ENCODE measurements around the gene TBXAS1.
A peak's percentile ranks its signal among the peaks of the same experiment; 100 is the strongest.

TBXAS1 gene

DNA sequence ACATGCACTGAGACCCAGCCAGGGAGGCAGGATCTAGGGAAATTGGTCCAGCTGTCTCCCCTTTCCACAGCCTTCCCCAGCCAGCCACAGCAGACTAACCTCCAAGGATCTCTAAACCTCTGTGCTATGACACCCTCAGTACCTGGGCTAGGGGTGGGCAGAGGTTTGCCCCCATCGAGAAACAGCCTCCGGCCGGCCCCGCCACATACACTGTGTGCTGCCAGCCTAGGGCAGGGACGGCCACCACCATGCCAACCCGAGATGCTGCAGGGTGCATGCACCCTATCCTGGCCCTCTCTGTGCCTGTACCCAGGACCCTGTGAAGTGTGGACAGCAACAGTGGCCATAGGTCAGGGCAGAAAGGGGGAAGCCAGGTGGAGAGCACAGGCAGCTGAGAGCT, 175.6 kb downstream of the TBXAS1 start:
- no peak for DNase-seq (ENCODE audit: low spot score)

DNA sequence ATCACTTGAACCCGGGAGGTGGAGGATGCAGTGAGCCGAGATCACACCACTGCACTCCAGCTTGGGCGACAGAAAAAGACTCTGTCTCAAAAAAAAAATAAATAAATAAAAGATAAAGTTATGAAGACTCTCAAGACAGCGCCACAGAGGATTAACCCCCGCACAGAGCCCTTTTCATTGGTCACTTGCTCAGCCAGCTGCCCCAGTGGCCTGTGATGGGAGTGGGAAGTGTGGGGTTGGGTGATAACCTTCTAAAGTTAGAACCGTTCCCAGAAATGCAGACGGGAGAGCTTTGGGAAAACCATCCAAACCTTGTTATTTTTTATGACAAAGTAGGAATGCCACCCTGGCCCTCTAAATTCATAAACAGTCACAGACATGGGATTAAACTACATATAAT, 176.3 kb downstream of the TBXAS1 start:
- DNase-seq (ENCODE audit: low spot score), result no peak

- peak; percentile 11 for DNase-seq (ENCODE audit: low spot score)
Observed at GRCh38 chr7:140005754-140006503, 176.9 kb downstream of the TBXAS1 start.

DNA sequence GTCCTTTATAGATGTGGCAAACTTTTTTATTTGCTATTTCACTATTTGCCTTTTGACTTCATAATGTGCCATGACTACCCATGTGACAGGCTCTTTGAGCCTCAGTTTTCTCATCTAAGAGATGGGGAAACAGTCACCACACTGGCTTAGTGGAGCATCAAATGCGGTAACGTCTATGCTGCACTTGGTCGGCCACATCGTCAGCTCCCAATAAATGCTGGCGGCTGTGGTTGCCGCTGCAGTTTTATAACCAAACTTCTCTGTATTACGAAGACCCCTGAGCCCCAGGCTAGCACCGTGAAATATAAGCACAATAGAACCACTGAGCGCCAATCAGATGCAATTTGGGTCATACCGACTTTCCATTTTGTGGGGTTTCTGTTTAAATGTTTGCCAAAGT, 177.5 kb downstream of the TBXAS1 start:
- no peak for DNase-seq (ENCODE audit: low spot score)

DNA sequence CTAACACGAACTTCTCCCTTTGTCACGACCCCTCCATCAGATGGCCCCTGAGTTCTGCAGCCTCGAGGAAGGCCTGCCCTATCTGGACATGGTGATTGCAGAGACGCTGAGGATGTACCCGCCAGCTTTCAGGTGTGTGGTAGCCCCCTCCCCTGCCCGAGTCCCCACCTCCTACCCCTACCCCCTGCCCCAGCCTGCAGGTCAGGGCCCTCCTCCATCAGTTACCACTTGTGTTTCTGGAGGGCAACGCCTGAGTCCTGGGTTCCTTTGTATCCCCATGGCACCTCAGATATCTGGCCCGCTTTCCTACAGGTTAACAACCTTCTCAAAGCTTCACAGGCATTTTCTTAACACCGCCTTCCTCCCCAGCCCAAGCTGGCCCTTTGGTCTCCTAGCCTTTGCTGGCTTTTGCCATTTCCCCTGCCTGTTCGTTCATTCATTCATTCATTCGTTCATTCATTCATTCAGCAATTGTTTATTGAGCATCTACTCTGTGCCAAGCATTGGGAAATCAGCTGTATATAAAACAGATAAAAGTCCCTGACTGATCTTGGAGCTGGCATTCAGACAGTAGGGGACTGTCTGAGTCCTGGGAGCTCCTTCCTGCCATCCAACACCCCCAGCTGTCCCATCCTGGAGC, 178.1 kb downstream of the TBXAS1 start:
- DNase-seq (ENCODE audit: low spot score), result no peak

- no peak for DNase-seq (ENCODE audit: low spot score)
Observed at GRCh38 chr7:140008755-140009610, 179.9 kb downstream of the TBXAS1 start.

DNA sequence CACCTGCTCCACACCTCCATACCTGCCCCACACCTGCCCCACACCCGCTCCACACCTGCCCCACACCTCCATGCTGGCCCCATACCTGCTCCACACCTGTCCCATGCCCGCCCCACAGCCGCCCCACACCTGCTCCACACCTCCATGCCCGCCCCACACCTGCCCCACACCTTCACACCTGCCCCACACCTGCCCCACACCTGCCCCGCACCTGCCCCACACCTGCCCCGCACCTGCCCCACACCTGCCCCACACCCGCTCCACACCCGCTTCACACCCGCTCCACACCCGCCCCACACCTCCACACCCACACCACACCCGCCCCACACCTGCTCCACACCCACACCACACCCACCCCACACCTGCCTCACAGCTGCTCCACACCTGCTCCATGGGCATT, 180.7 kb downstream of the TBXAS1 start:
- DNase-seq (ENCODE audit: low spot score), result no peak

DNA sequence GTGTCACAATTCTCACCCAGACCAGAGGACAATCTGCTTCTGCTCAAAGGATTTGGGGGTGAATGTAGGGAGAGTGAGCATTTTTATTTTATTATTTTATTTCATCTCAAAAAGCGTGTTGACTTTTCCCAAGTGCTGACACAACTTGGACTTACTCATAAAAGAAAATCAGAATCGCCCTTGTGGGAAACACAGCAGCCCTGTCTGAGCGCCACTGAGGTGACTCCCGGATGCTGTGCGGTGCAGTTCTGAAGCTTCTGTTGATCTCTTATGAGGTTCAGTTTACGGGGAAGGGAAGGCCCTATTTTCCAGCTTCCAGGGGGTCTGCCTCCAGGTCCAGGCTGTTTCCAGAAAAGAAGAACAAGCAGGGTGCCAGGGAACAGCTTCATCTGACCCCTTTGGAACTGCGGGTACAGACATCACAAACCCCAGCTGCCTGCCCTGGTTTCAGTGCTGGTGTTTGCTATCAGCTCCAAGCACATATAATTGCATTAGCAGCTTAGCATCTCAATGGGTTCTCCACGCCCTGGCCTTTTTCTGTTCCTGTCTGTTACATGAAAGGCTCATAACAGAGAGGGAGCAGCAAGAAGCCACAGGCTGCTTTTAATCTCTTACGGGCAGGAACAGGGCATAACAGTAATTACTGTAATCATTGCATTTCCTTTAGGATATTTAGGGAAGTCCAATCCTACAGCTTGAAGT, 181.3 kb downstream of the TBXAS1 start:
- DNase-seq (ENCODE audit: low spot score), result no peak

DNA sequence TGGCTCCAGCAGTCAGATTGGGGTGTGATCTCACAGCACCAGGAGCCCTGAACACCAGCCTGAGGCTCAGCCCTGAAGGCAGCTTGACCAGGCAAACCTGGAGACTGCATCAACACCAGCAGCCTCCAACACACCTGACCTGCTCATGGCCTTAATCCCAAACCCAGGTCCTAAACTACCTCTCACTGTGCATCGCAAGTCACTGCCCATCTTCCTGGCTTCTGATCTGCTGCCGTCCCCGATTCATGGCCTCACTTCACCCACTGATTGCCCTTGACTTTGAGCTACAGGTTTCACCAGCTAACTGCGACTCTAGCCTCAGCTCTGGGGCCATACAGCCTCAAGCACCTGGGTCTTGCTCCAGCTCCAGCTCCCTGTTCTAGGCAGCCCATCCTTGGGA, 184.6 kb downstream of the TBXAS1 start:
- DNase-seq (ENCODE audit: low spot score), result no peak

DNA sequence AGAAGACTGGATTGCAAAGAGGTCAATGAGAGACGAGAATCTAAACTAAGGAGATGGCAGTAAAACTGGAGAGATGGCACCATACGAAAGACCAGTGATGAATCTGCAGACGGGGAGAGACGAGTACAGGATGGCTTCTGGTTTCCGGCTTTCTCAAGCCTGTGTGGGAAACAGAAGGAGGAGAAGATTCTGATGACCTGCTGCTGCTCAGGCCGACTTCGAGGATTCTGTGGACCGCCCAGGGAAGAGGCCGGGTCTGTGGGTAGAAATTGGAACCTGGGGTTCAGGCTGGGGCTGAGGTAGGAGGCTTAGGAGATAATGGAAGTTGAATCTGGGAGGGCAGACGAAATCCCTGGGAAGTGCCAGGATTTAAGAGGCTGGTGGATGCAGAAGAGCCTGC, 185.1 kb downstream of the TBXAS1 start:
- DNase-seq (ENCODE audit: low spot score), result no peak

DNA sequence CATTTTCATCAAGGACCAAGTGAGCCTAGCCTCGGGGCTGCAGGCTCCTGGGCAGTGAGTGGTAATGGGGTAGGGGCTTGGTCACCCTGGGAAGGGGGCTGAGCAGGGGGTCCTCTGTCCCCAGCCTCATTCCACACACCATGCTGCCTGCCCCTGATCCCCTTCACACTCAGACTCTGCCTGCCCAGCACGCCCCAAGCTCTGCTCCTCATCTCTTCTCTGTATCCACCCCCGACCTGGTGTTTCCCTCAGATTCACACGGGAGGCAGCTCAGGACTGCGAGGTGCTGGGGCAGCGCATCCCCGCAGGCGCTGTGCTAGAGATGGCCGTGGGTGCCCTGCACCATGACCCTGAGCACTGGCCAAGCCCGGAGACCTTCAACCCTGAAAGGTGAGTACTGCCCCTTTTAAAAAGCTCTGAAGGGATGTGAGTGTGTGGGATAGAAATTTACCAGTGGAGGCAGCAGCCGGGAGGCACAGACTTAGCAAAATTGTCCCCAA, 186.5 kb downstream of the TBXAS1 start:
- no peak for DNase-seq (ENCODE audit: low spot score)

DNA sequence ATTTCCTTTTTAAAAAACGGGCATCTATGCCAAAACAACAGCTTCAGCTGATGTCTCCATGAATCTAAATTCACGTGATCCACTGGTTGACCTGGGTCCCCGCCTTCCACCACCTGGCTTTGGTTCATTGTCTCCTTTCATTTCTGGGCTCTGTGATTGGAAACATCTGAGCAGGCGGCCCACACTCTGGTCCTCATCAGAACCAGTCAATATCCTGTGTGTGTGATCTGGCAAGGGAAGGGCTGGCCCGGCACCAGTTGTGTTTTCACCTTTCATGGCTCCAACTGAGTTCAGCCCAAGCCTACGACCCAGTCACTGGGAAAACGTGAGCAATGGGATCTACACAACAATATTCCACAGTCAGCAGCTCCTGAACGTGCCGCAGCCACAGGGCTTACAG, 187.5 kb downstream of the TBXAS1 start:
- no peak for DNase-seq (ENCODE audit: low spot score)

DNA sequence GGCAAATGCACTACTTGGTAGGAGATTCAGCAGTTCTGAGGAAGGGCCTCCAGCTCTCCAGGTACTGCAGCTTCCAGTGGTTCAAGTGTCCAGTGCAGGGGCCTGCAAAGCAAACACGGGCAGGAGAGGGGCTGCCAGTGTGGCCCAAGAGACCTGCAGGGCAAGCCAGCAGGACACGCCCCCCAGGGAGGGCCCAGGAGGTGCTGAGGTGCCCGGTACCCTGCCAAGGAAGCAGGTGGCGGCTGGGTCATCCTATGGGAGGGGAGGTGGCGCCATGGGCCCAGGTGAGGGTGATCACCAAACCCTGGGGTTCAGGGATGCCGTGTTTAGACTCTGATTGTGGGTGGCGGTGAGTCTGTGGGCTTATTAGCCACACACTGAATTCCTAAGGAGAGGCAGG, 188.0 kb downstream of the TBXAS1 start:
- no peak for DNase-seq (ENCODE audit: low spot score)

GRCh38 chr7:140017543-140017942, 188.5 kb downstream of the TBXAS1 start:
- DNase-seq (ENCODE audit: low spot score), result no peak

DNA sequence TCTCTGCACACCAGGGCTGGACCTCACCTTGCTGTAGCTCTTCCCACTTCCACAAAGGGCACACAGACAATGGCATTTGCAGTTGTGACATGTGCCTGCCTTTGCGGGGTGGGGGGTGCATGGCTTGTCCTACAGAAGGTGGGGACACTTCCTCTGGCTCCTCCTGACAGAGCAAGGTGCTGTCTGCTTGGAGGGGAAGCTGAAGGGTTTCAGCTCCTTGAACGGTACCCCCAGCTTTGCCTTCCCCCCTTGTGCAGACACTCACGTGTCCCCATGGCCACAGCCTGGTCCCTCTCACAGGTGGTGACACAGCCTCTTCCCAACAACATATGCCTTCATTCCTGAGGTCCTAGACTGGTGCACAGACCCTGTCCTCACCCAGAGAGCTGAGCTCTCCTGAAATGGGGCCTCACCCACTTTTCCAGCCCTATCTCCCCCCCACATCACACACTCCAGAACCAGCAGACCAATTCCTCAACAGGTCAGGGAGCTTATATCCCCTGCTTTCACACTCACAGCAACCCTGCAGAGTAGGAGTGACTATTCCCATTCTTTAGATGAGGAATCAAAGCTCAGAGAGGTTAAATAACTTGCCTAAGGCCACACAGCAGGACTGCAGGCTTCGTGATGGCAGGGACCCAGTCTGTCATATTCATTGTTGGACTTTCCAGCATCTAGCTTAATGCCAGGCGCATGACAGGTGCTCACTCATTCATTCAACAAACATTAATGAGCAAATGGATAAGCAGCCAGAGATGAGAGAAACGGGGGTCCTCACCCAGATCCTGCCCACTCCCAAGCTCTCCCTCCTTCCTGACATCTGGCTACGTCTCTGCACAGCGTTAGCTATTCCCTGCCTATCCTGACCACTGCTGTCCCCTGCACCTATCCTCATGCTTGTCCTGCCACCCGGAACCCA, 189.3 kb downstream of the TBXAS1 start:
- no peak for DNase-seq (ENCODE audit: low spot score)

DNA sequence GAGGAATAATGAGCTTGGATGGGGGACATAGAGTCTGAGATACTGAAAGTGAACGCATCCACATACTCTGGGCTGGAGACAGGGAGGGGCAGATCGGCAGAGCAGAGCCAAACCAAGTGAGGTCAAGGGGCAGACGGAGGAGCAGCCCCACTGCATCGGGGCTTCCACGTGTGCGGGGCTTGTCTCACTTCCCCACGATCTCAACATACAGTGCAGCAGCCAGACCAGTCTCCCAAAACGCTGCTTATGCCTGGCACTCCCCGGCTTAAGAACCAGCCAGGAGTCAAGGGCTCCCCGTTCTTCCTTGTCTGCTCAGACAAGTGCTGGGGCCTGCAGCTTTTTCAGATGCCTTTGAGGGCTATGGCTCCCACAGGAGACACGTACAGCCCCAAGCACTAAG, 190.1 kb downstream of the TBXAS1 start:
- no peak for DNase-seq (ENCODE audit: low spot score)

- no peak for DNase-seq (ENCODE audit: low spot score)
Observed at GRCh38 chr7:140019606-140020005, 190.5 kb downstream of the TBXAS1 start.

DNA sequence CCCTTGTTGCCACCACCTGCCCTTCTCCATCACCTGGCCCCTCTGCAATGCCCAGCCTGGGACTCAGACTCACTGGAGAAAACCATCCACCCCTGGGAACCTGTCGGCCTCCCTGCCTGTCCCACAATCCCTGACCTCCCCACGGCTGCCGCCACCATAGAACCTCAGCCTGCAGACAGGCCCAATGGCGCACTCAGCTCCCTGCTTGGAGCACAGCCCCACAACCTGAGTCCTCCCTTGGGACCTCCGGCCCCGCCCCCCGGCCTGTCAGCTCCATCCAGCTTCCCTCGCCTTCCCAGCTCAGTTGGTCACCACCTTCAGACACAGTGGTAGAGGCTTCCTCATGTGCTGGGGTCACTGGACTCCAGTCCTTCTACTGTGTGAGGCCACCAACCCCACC, 192.5 kb downstream of the TBXAS1 start:
- DNase-seq (ENCODE audit: low spot score), result no peak

DNA sequence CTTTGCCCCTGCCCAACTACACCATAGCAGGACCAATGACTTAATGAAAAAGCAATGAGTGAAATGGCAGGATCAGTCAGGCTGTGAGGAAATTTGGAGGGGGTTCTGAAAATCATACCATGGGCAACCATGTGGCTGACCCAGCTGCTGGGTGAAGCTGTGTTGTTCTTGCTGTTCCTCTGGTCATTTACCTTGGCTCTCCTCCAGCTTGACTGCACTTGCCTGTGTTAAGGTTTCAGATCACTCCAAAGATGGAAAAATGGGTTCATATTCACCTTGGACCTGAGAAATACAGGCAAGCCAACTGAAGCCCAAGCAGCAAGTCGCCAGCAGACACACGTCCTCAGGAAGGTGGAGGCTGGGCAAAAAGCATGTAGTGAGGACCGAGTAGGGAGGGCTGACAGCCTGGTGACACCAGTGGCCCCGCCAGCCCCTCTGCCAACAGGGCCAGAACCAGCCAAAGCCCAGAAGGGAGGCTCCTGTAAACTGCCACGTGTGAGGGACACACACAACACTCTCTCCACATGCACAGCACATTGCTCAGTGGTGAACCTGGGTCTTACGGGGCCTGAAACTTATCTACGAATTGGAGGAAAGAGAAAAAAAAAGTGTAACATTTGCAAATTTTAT, 193.6 kb downstream of the TBXAS1 start:
- DNase-seq (ENCODE audit: low spot score), result no peak

- DNase-seq (ENCODE audit: low spot score), result no peak
Observed at GRCh38 chr7:140023728-140024127, 194.7 kb downstream of the TBXAS1 start.

DNA sequence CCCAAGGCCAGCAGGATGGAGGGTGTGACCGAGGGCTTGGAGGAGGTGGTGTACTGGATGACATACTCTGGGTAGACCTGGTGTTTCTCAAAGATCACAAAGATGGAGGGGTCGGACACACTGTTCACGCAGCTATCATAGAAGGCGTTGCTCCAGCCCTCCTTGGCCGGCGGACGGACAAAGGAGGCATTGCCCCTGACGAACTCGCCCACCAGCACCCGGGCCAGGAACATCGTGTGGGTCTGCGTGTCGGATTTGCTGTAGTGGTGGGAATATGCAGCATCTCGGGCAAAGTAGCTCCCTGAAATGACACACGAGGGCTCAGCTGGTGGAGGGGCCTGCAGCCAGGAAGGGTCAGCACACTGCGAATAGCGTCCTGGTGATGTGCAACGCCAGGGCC, 195.5 kb downstream of the TBXAS1 start:
- no peak for DNase-seq (ENCODE audit: low spot score)
